ENCODE measurements around the gene PRR15L.
"Not testable (repeated sequence)": the region's sequence is repeated elsewhere in the genome, so short reads cannot be mapped to it uniquely, and the experiment has no call there.

The PRR15L gene

GRCh38 chr17:47935468-47935867, 22.2 kb downstream of the PRR15L start:
- WGBS, 2 donors (ENCODE audit: extremely low coverage in 2 of 2, insufficient read length in 2 of 2, insufficient replicate concordance in 1 of 2), result no CpG with 5 or more reads among the region's 3 CpGs

GRCh38 chr17:47934856-47935255, 22.8 kb downstream of the PRR15L start:
- Histone ChIP-seq H2BK5ac (ENCODE audit: low read length) (no peak overlapping the region), H3K4me1 (ENCODE audit: control insufficient read depth in 2 of 2, insufficient read depth in 1 of 2, low read depth in 1 of 2, low read length in 2 of 2) (peaks cover 0 to 2% of the 10 kb centered on the region in 2 donors), H3K9me3 (replicated peaks in 1 of 2; ENCODE audit: control insufficient read depth in 2 of 2, insufficient read depth in 1 of 2, low read depth in 1 of 2, low read length in 2 of 2) (no peaks in the 10 kb centered on the region), H2BK12ac (ENCODE audit: low read length) (no peak overlapping the region), H2BK120ac (ENCODE audit: low read depth, low read length) (no peak overlapping the region), H3K14ac (ENCODE audit: low read length) (no peak overlapping the region), H3K36me3 (replicated peaks in 1 of 2; ENCODE audit: control insufficient read depth in 2 of 2, insufficient read depth in 2 of 2, low read length in 2 of 2) (peaks cover 5 to 10% of the 10 kb centered on the region in 2 donors), H3K27ac (replicated peaks; ENCODE audit: low read length) (no peak overlapping the region), H3K18ac (ENCODE audit: low read length) (no peak overlapping the region), H4K8ac (ENCODE audit: low read depth, low read length) (no peak overlapping the region), H2AK5ac (ENCODE audit: low read depth, low read length) (no peak overlapping the region), H2BK15ac (ENCODE audit: low read length) (no peak overlapping the region), H3K4me3 (ENCODE audit: low read length in 2 of 2) (no peak overlapping the region), H4K91ac (ENCODE audit: low read depth, low read length, poor library complexity) (no peak overlapping the region), H3K23ac (ENCODE audit: low read depth, low read length, poor library complexity) (no peak overlapping the region), H3K79me1 (ENCODE audit: low read depth, low read length) (no peaks in the 10 kb centered on the region), H3K4ac (ENCODE audit: low read length) (no peak overlapping the region), H2AFZ (ENCODE audit: low read length) (no peak overlapping the region), H3K9ac (ENCODE audit: low read depth, low read length, poor library complexity) (no peak overlapping the region), H3K27me3 (ENCODE audit: control insufficient read depth in 3 of 3, insufficient read depth in 3 of 3, low read depth in 1 of 3, low read length in 3 of 3) (no peaks in the 10 kb centered on the region), H3K4me2 (ENCODE audit: insufficient read depth, low read length, poor library complexity, severe bottlenecking) (no peak overlapping the region)
- DNase-seq (ENCODE audit: low spot score), result no peak
- no CpG with 5 or more reads among the region's 1 CpG for WGBS, 2 donors (ENCODE audit: extremely low coverage in 2 of 2, insufficient read length in 2 of 2, insufficient replicate concordance in 1 of 2)

More at GRCh38 chr17:47935468-47935867, 22.2 kb downstream of the PRR15L start:
- not testable (repeated sequence) for H3K9me3 ChIP-seq (replicated peaks in 1 of 2; ENCODE audit: control insufficient read depth in 2 of 2, insufficient read depth in 1 of 2, low read depth in 1 of 2, low read length in 2 of 2); H3K14ac ChIP-seq (ENCODE audit: low read length); H3K36me3 ChIP-seq (replicated peaks in 1 of 2; ENCODE audit: control insufficient read depth in 2 of 2, insufficient read depth in 2 of 2, low read length in 2 of 2); H3K9ac ChIP-seq (ENCODE audit: low read depth, low read length, poor library complexity); DNase-seq (ENCODE audit: low spot score); H3K27me3 ChIP-seq (ENCODE audit: control insufficient read depth in 3 of 3, insufficient read depth in 3 of 3, low read depth in 1 of 3, low read length in 3 of 3); H3K4me1 ChIP-seq (ENCODE audit: control insufficient read depth in 2 of 2, insufficient read depth in 1 of 2, low read depth in 1 of 2, low read length in 2 of 2); H3K4me2 ChIP-seq (ENCODE audit: insufficient read depth, low read length, poor library complexity, severe bottlenecking); H3K23ac ChIP-seq (ENCODE audit: low read depth, low read length, poor library complexity); H2BK15ac ChIP-seq (ENCODE audit: low read length); H2BK12ac ChIP-seq (ENCODE audit: low read length); H4K91ac ChIP-seq (ENCODE audit: low read depth, low read length, poor library complexity); H3K18ac ChIP-seq (ENCODE audit: low read length); H4K8ac ChIP-seq (ENCODE audit: low read depth, low read length); H3K4me3 ChIP-seq (ENCODE audit: low read length in 2 of 2); H2AFZ ChIP-seq (ENCODE audit: low read length); H2BK5ac ChIP-seq (ENCODE audit: low read length); H3K4ac ChIP-seq (ENCODE audit: low read length); H2BK120ac ChIP-seq (ENCODE audit: low read depth, low read length); H3K27ac ChIP-seq (replicated peaks; ENCODE audit: low read length); H2AK5ac ChIP-seq (ENCODE audit: low read depth, low read length); H3K79me1 ChIP-seq (ENCODE audit: low read depth, low read length)

- H2BK5ac ChIP-seq (ENCODE audit: low read length), result no peak overlapping the region
- H2BK12ac ChIP-seq (ENCODE audit: low read length), result no peak overlapping the region
- no peaks in the 10 kb centered on the region for H3K9me3 ChIP-seq (replicated peaks in 1 of 2; ENCODE audit: control insufficient read depth in 2 of 2, insufficient read depth in 1 of 2, low read depth in 1 of 2, low read length in 2 of 2)
- H3K36me3 ChIP-seq (replicated peaks in 1 of 2; ENCODE audit: control insufficient read depth in 2 of 2, insufficient read depth in 2 of 2, low read length in 2 of 2), result peaks cover 9 to 40% of the 10 kb centered on the region in 2 donors
- no peak for DNase-seq (ENCODE audit: low spot score)
- no peak overlapping the region for H3K14ac ChIP-seq (ENCODE audit: low read length)
- no peak overlapping the region for H3K4me3 ChIP-seq (ENCODE audit: low read length in 2 of 2)
- WGBS, 2 donors (ENCODE audit: extremely low coverage in 2 of 2, insufficient read length in 2 of 2, insufficient replicate concordance in 1 of 2), result no CpG with 5 or more reads among the region's 4 CpGs
- H3K27me3 ChIP-seq (ENCODE audit: control insufficient read depth in 3 of 3, insufficient read depth in 3 of 3, low read depth in 1 of 3, low read length in 3 of 3), result no peaks in the 10 kb centered on the region
- H3K4ac ChIP-seq (ENCODE audit: low read length), result no peak overlapping the region
- no peak overlapping the region for H4K8ac ChIP-seq (ENCODE audit: low read depth, low read length)
- no peak overlapping the region for H4K91ac ChIP-seq (ENCODE audit: low read depth, low read length, poor library complexity)
- no peak overlapping the region for H3K4me2 ChIP-seq (ENCODE audit: insufficient read depth, low read length, poor library complexity, severe bottlenecking)
- no peak overlapping the region for H2AFZ ChIP-seq (ENCODE audit: low read length)
- no peak overlapping the region for H2AK5ac ChIP-seq (ENCODE audit: low read depth, low read length)
- no peak overlapping the region for H3K23ac ChIP-seq (ENCODE audit: low read depth, low read length, poor library complexity)
- H3K27ac ChIP-seq (replicated peaks; ENCODE audit: low read length), result no peak overlapping the region
- no peaks in the 10 kb centered on the region for H3K79me1 ChIP-seq (ENCODE audit: low read depth, low read length)
- H3K9ac ChIP-seq (ENCODE audit: low read depth, low read length, poor library complexity), result no peak overlapping the region
- H3K4me1 ChIP-seq (ENCODE audit: control insufficient read depth in 2 of 2, insufficient read depth in 1 of 2, low read depth in 1 of 2, low read length in 2 of 2), result no peaks in the 10 kb centered on the region
- H2BK120ac ChIP-seq (ENCODE audit: low read depth, low read length), result no peak overlapping the region
- H3K18ac ChIP-seq (ENCODE audit: low read length), result no peak overlapping the region
- no peak overlapping the region for H2BK15ac ChIP-seq (ENCODE audit: low read length)
Observed at GRCh38 chr17:47931848-47932247, 25.8 kb downstream of the PRR15L start.

- no peak overlapping the region for H3K27ac ChIP-seq (replicated peaks; ENCODE audit: low read length)
- no peak overlapping the region for H4K91ac ChIP-seq (ENCODE audit: low read depth, low read length, poor library complexity)
- no peak overlapping the region for H3K4ac ChIP-seq (ENCODE audit: low read length)
- WGBS, 2 donors (ENCODE audit: extremely low coverage in 2 of 2, insufficient read length in 2 of 2, insufficient replicate concordance in 1 of 2), result no CpG with 5 or more reads among the region's 10 CpGs
- H3K4me3 ChIP-seq (ENCODE audit: low read length in 2 of 2), result no peak overlapping the region
- H2BK5ac ChIP-seq (ENCODE audit: low read length), result no peak overlapping the region
- no peak overlapping the region for H3K23ac ChIP-seq (ENCODE audit: low read depth, low read length, poor library complexity)
- no peak overlapping the region for H2AK5ac ChIP-seq (ENCODE audit: low read depth, low read length)
- H3K79me1 ChIP-seq (ENCODE audit: low read depth, low read length), result no peaks in the 10 kb centered on the region
- no peak overlapping the region for H3K14ac ChIP-seq (ENCODE audit: low read length)
- H2BK15ac ChIP-seq (ENCODE audit: low read length), result no peak overlapping the region
- no peak overlapping the region for H3K4me2 ChIP-seq (ENCODE audit: insufficient read depth, low read length, poor library complexity, severe bottlenecking)
- H3K36me3 ChIP-seq (replicated peaks in 1 of 2; ENCODE audit: control insufficient read depth in 2 of 2, insufficient read depth in 2 of 2, low read length in 2 of 2), result peaks cover 22 to 63% of the 10 kb centered on the region in 2 donors
- H3K9me3 ChIP-seq (replicated peaks in 1 of 2; ENCODE audit: control insufficient read depth in 2 of 2, insufficient read depth in 1 of 2, low read depth in 1 of 2, low read length in 2 of 2), result no peaks in the 10 kb centered on the region
- H2BK12ac ChIP-seq (ENCODE audit: low read length), result no peak overlapping the region
- H2BK120ac ChIP-seq (ENCODE audit: low read depth, low read length), result no peak overlapping the region
- no peaks in the 10 kb centered on the region for H3K4me1 ChIP-seq (ENCODE audit: control insufficient read depth in 2 of 2, insufficient read depth in 1 of 2, low read depth in 1 of 2, low read length in 2 of 2)
- no peaks in the 10 kb centered on the region for H3K27me3 ChIP-seq (ENCODE audit: control insufficient read depth in 3 of 3, insufficient read depth in 3 of 3, low read depth in 1 of 3, low read length in 3 of 3)
- no peak overlapping the region for H4K8ac ChIP-seq (ENCODE audit: low read depth, low read length)
- no peak overlapping the region for H2AFZ ChIP-seq (ENCODE audit: low read length)
- no peak for DNase-seq (ENCODE audit: low spot score)
- no peak overlapping the region for H3K18ac ChIP-seq (ENCODE audit: low read length)
- H3K9ac ChIP-seq (ENCODE audit: low read depth, low read length, poor library complexity), result no peak overlapping the region
Observed at GRCh38 chr17:47929218-47930000, 28.3 kb downstream of the PRR15L start.
